Endothelial cell of umbilical vein (primary cell): ENCODE measurements around the gene P3H2. TPM values are rescaled to one million over a fixed set of nuclear protein-coding genes. Genes with fewer than 3 reads are reported as not detected.

Source experiments
- BruUV-seq: library from RNA; stranded (reverse); fragments of 400-500 nt; replicated peaks from 2 replicates; lab custom pipeline; 2021; lab: Mats Ljungman, UMichigan
- CTCF ChIA-PET: fragments of 300-600, 350-600 bp; sonication (Branson Sonifier 250); formaldehyde crosslinking; loops from one replicate; lab custom pipeline; 2021; ENCODE audit warnings: antibody characterized with exemption, inconsistent platforms; lab: Charles Lee
- POLR2A ChIA-PET: fragments of 300-600, 350-600 bp; sonication (Branson Sonifier 250); formaldehyde crosslinking; loops from one replicate; lab custom pipeline; 2021; ENCODE audit warnings: antibody characterized with exemption, inconsistent platforms; lab: Charles Lee
- DNase-seq: peaks from one replicate; pipeline ENCODE4 v3.0.0-alpha.2; 2011; ENCODE audit warnings: low read depth, low spot score
- FAIRE-seq: peaks from 2 replicates; lab custom pipeline; 2011; peaks lifted over from hg19 to GRCh38; lab: Jason Lieb, UNC
- H2AFZ ChIP-seq: 2 replicates; pipeline ENCODE4 v1.6.0; 2012; ENCODE audit warnings: low read depth, low read length, control low read depth, inconsistent platforms
- H3K27ac ChIP-seq: 2 replicates; pipeline ENCODE4 v1.5.1; 2011; ENCODE audit warnings: low read depth, mild to moderate bottlenecking, control low read depth, low read length, moderate library complexity; ENCODE audit not compliant: insufficient read depth
- H3K27me3 ChIP-seq, 2 experiments: 2 replicates each; pipeline versions ENCODE4 v1.6.0 to v1.6.1; 2011; ENCODE audit warnings: low read length in 2 of 2, mixed read lengths in 1 of 2; ENCODE audit not compliant: control insufficient read depth in 2 of 2, insufficient read depth in 2 of 2
- H3K36me3 ChIP-seq, 2 experiments: 2 replicates in 1 of 2; 3 replicates in 1 of 2; pipeline ENCODE4 v1.5.1; 2011; ENCODE audit warnings: low read length in 2 of 2, mild to moderate bottlenecking in 1 of 2, moderate library complexity in 1 of 2; ENCODE audit not compliant: control insufficient read depth in 2 of 2, insufficient read depth in 2 of 2; ENCODE audit errors: extremely low read depth in 1 of 2
- H3K4me1 ChIP-seq: 3 replicates; pipeline ENCODE4 v1.5.1; 2011; ENCODE audit warnings: mild to moderate bottlenecking, low read length; ENCODE audit not compliant: control insufficient read depth, insufficient read depth; ENCODE audit errors: extremely low read depth
- H3K4me2 ChIP-seq: 2 replicates; pipeline ENCODE4 v1.6.1; 2011; ENCODE audit warnings: low read length, control low read depth, mixed read lengths; ENCODE audit not compliant: insufficient read depth
- H3K4me3 ChIP-seq, 3 experiments: fragments of 200-600 bp in 1 of 3; sonication (generic), shearing (Covaris generic) in 1 of 3; replicated peaks in 1 of 3; 2 replicates each; pipeline ENCODE4 v1.5.1; 2011 to 2016; ENCODE audit warnings: control low read depth in 3 of 3, low read length in 3 of 3, mild to moderate bottlenecking in 2 of 3, inconsistent platforms in 1 of 3, low read depth in 1 of 3, moderate library complexity in 1 of 3; ENCODE audit not compliant: insufficient read depth in 1 of 3
- H3K79me2 ChIP-seq: 2 replicates; pipeline ENCODE4 v1.6.0; 2012; ENCODE audit warnings: low read length, inconsistent platforms; ENCODE audit not compliant: control insufficient read depth, insufficient read depth
- H3K9ac ChIP-seq: replicated peaks from 2 replicates; pipeline ENCODE3; 2011; ENCODE audit warnings: low read length, control low read depth; ENCODE audit not compliant: insufficient read depth; ENCODE audit errors: extremely low read depth
- H3K9me1 ChIP-seq: replicated peaks from 3 replicates; pipeline ENCODE4 v1.6.0; 2011; ENCODE audit warnings: mild to moderate bottlenecking, low read length; ENCODE audit not compliant: control insufficient read depth, insufficient read depth; ENCODE audit errors: extremely low read depth
- H3K9me3 ChIP-seq: replicated peaks from 2 replicates; pipeline ENCODE4 v1.5.1; 2012; ENCODE audit warnings: low read length, inconsistent platforms; ENCODE audit not compliant: control insufficient read depth, insufficient read depth
- H4K20me1 ChIP-seq: replicated peaks from 2 replicates; pipeline ENCODE3; 2011; ENCODE audit warnings: mild to moderate bottlenecking, low read length; ENCODE audit not compliant: control insufficient read depth, insufficient read depth; ENCODE audit errors: extremely low read depth
- EZH2 ChIP-seq: IDR thresholded peaks from 2 replicates; pipeline ENCODE4 v1.6.1; 2012; ENCODE audit warnings: borderline replicate concordance, low read depth, mild to moderate bottlenecking, moderate library complexity, low read length, inconsistent platforms; ENCODE audit not compliant: severe bottlenecking
- FOS ChIP-seq: IDR thresholded peaks from 2 replicates; pipeline ENCODE4 v1.6.1; 2011; ENCODE audit warnings: mild to moderate bottlenecking, low read length, moderate library complexity, borderline replicate concordance; ENCODE audit not compliant: insufficient read depth
- GATA2 ChIP-seq: IDR thresholded peaks from 2 replicates; pipeline ENCODE4 v1.7.0; 2011; ENCODE audit warnings: low read depth, mild to moderate bottlenecking, moderate library complexity, mixed read lengths, low read length; ENCODE audit not compliant: insufficient read length, insufficient read depth
- JUN ChIP-seq: IDR thresholded peaks from 2 replicates; pipeline ENCODE4 v1.6.1; 2011; ENCODE audit warnings: borderline replicate concordance, low read depth; ENCODE audit not compliant: insufficient read length, insufficient read depth
- MYC ChIP-seq: IDR thresholded peaks from one replicate; pipeline ENCODE4 v1.6.1; 2011; ENCODE audit warnings: mild to moderate bottlenecking, low read depth, low read length
- POLR2A ChIP-seq: IDR thresholded peaks from 2 replicates; pipeline ENCODE4 v1.6.1; 2012; ENCODE audit warnings: low read depth, mild to moderate bottlenecking, control low read depth, low read length
- POLR2AphosphoS5 ChIP-seq: IDR thresholded peaks from 2 replicates; pipeline ENCODE4 v1.6.1; 2012; ENCODE audit warnings: low read depth, mild to moderate bottlenecking, control low read depth, low read length, moderate library complexity; ENCODE audit not compliant: insufficient read depth
- dilution Hi-C: fragments of 300-500 bp; cut with MboI; formaldehyde crosslinking; loops from one replicate; pipeline ENCODE4 v1.15.0; 2019; ENCODE audit warnings: low sequenced_read_pairs; ENCODE audit not compliant: extremely low pct_ligation_motif_present
- intact Hi-C: fragments of 100-400 bp; cut with micrococcal nuclease; formaldehyde crosslinking; loops from one replicate; pipeline ENCODE4 v1.10.0; 2022
- polyA plus RNA-seq, 4 experiments: library from polyadenylated mRNA; depleted of rRNA in 3 of 4; stranded (reverse) in 3 of 4; unstranded in 1 of 4; fragments of >200 nt; gene quantifications; 2 replicates each; pipeline versions ENCODE4 v1.2.1 to v1.2.3, GENCODE V29; 2011 to 2012; ENCODE audit warnings: missing spikeins in 1 of 4
- total RNA-seq: library from RNA; stranded (reverse); gene quantifications from 2 replicates; pipeline ENCODE4 v1.2.3, GENCODE V29; 2021
- TF ChIP-seq, protein P1 (sequence below), 2 donors: IDR thresholded peaks; 1 replicate in 1 of 2; 2 replicates in 1 of 2; pipeline ENCODE4 v1.5.1; 2011; ENCODE audit warnings: low read length in 2 of 2, mild to moderate bottlenecking in 2 of 2, moderate library complexity in 2 of 2, control low read depth in 1 of 2, inconsistent platforms in 1 of 2, low read depth in 1 of 2; ENCODE audit not compliant: insufficient read depth in 1 of 2; ENCODE audit errors: extremely low read depth in 1 of 2
- TF ChIP-seq, protein P2 (sequence below): IDR thresholded peaks from 2 replicates; pipeline ENCODE4 v1.6.1; 2011; ENCODE audit not compliant: insufficient read depth, insufficient read length

The P3H2 gene
- total and polyA plus RNA-seq, 2 donors (not counting 3 experiments of a cell fraction or from before 2014, with no cell fraction given) = 6.6 to 6.8 TPM

DNA sequence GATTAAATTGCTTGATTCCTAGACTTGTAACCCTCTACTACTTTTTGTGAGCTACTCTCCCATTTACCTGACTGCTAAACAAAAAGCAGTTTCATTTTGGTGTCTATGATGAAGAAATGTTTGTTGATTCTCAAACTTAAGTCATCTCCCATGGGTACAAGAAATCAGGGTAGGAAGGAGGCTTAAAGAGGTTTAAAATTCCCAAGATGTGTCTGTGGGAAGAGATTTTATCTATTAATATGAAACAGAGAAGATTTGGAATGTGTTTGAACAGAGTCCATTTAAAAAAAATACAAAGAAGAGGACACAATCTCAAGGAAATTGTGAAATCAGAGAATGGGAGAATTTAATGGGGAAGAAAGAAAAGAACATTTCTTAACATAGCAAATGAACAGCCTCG, 14.8 kb downstream of the P3H2 start:
- H3K9me3 ChIP-seq = no peaks in the 10 kb centered on the region
- dilution Hi-C loops (no loop called here), intact Hi-C loops (no loop called here)
- CTCF ChIA-PET = interaction anchor here (1.7 kb wide), 1 partner anchor 11 kb away, joined by 6 read pairs; no protein-coding TSS in a partner anchor
- no peak overlapping the region for H3K4me3 ChIP-seq
- no peaks in the 10 kb centered on the region for H4K20me1 ChIP-seq
- FAIRE-seq = no peak
- H3K9ac ChIP-seq = no peak overlapping the region
- H3K36me3 ChIP-seq = no peaks in the 10 kb centered on the region
- H3K27ac ChIP-seq = no peak overlapping the region
- H2AFZ ChIP-seq = no peak overlapping the region
- no peaks in the 10 kb centered on the region for H3K9me1 ChIP-seq
- peaks cover 15% of the 10 kb centered on the region for H3K4me1 ChIP-seq
- BruUV-seq = no TSS peak
- H3K4me2 ChIP-seq = no peak overlapping the region
- POLR2A ChIA-PET = no interaction called here
- no peak for DNase-seq
- TF ChIP-seq FOS (no peak), POLR2AphosphoS5 (no peak), JUN (no peak), EZH2 (no peak), MYC (no peak), GATA2 (no peak), POLR2A (no peak)
- TF ChIP-seq, protein P1, sequence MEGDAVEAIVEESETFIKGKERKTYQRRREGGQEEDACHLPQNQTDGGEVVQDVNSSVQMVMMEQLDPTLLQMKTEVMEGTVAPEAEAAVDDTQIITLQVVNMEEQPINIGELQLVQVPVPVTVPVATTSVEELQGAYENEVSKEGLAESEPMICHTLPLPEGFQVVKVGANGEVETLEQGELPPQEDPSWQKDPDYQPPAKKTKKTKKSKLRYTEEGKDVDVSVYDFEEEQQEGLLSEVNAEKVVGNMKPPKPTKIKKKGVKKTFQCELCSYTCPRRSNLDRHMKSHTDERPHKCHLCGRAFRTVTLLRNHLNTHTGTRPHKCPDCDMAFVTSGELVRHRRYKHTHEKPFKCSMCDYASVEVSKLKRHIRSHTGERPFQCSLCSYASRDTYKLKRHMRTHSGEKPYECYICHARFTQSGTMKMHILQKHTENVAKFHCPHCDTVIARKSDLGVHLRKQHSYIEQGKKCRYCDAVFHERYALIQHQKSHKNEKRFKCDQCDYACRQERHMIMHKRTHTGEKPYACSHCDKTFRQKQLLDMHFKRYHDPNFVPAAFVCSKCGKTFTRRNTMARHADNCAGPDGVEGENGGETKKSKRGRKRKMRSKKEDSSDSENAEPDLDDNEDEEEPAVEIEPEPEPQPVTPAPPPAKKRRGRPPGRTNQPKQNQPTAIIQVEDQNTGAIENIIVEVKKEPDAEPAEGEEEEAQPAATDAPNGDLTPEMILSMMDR (IDR thresholded peaks at IDR 0.05; ENCODE audit: extremely low read depth in 1 of 2, insufficient read depth in 1 of 2, low read depth in 1 of 2, low read length in 2 of 2) = no peak
- TF ChIP-seq, protein P2, sequence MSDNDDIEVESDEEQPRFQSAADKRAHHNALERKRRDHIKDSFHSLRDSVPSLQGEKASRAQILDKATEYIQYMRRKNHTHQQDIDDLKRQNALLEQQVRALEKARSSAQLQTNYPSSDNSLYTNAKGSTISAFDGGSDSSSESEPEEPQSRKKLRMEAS = no peak
- H3K27me3 ChIP-seq = no peaks in the 10 kb centered on the region
- no peaks in the 10 kb centered on the region for H3K79me2 ChIP-seq
